ENCODE data around the gene TFAP2E. TPM values are rescaled to one million over a fixed set of nuclear protein-coding genes. Genes with fewer than 3 reads are reported as not detected.

TFAP2E gene
- total RNA-seq, 1 experiment from 2014 or later = 0.40 TPM

DNA sequence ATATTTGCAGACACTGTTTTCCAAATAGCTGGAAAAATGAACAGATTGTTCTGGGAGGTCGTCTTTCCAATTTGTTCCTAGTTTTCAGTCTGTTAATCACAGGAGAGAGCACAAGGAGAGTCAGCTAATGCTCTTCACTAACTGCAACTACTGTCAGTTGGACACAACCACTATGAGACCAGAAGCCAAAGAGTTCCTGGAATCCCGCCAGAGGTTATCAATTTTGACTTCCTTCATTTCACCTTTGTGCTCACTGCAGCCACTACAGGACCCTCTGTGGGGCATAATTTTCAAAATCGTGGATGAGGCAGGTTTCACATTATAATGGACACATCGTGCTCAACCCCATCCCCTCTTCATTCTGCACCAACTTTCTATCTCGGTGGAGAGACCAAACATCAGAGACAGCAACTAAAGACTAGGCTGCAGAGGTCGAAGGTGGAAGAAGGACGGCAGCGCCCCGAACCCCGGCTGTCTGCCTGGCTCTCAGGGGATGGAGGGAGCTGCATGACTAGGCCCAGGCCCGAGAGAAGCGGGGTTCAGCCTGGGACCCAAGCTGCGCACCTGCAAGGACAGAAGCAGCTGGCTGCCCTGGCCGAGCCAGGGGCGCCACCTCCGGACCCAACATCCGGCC, 16.5 kb upstream of the TFAP2E start:
- no peak for DNase-seq (ENCODE audit: extremely low read depth, low read depth)

GRCh38 chr1:35557118-35557610, 15.9 kb upstream of the TFAP2E start, which contains the start of gene KIAA0319L:
Gene KIAA0319L (minus strand): TSS chr1:35557403. CDS start chr1:35554491, 2,912 bp downstream.
- DNase-seq (ENCODE audit: extremely low read depth, low read depth) = peak; percentile 65

- peak; percentile 93 for DNase-seq (ENCODE audit: extremely low read depth, low read depth)
Measured at GRCh38 chr1:35557611-35558373, 15.3 kb upstream of the TFAP2E start, which contains the start of gene NCDN. Gene NCDN (plus strand): TSS chr1:35557799. CDS start chr1:35558191, 392 bp downstream.

- DNase-seq (ENCODE audit: extremely low read depth, low read depth) = no peak
Measured at GRCh38 chr1:35558374-35559316, 14.5 kb upstream of the TFAP2E start.

GRCh38 chr1:35559317-35559944, 13.7 kb upstream of the TFAP2E start:
- no peak for DNase-seq (ENCODE audit: extremely low read depth, low read depth)

GRCh38 chr1:35560256-35561225, 12.6 kb upstream of the TFAP2E start:
- no peak for DNase-seq (ENCODE audit: extremely low read depth, low read depth)

GRCh38 chr1:35561297-35561971, 11.7 kb upstream of the TFAP2E start:
- DNase-seq (ENCODE audit: extremely low read depth, low read depth) = no peak

DNA sequence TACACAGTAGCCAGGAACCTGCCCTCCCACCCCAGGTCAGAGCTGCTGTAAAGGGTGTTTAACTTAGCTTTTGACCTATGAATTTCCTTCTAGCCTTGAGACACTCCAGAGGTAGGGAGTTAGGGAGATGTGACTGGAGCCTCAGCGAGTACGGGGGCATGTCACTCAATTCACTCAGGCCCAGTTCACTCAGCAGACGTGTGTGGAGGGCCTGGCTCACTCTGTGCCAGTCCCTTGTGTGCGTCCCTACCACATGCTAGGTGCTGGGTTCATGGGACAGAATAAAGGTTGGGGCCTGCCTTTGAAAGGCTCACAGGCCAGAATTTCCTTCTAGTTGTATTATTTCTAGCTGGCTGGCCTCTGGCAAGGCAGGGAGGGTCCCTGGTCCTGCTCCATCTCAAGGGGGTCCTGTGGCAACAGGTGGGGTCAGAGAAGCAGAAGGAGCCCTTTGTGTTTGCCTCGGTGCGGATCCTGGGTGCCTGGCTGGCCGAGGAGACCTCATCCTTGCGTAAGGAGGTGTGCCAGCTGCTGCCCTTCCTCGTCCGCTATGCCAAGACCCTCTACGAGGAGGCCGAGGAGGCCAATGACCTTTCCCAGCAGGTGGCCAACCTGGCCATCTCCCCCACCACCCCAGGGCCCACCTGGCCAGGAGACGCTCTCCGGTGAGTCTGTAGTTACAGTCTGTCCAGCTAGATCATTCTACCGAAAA, 11.0 kb upstream of the TFAP2E start:
- no peak for DNase-seq (ENCODE audit: extremely low read depth, low read depth)

GRCh38 chr1:35563166-35563565, 9.9 kb upstream of the TFAP2E start:
- DNase-seq (ENCODE audit: extremely low read depth, low read depth) = no peak

DNA sequence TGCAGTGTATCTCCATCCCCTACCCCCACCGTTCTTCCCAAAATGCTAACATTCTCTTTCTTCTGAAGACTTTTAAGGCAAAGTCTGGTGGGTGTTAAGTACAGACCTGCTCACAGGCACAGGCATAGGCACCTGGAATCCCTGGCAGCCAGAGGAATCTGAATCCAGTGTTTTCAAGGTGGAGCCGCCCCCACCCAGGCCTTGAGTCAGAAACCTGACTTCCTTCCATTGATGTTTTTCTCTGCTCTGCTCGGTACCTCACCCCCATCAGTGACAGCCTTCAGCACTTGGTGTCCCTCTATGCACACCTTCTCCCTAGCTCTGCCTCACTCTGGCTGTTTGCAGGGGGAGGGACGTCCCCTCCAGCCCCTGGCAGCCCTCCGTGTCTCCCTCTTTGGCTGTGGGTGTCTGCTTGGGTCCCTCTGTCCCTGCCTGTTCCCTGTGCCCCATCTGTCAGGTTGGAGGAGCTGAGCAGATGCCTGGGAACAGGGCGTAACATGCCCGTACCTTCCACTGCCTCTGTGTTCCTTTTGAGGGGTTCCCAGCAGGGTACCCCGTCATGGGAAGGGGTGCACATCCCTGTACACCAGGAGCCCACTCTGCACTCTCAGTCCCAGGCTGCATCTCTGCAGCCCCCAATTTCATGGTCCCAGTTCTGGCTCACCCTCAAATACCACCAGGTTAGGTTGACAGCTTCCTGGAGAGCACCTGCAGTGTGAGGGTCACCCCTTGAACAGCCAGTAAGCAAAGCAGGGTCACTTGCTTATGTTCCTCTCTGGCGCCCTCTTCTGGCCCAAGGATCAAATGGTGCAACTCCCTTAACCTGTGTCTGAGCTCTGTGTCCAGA, 8.9 kb upstream of the TFAP2E start:
- DNase-seq (ENCODE audit: extremely low read depth, low read depth) = peak; percentile 68

GRCh38 chr1:35564884-35565741, 8.0 kb upstream of the TFAP2E start:
- no peak for DNase-seq (ENCODE audit: extremely low read depth, low read depth)

GRCh38 chr1:35565742-35566133, 7.4 kb upstream of the TFAP2E start:
- DNase-seq (ENCODE audit: extremely low read depth, low read depth) = no peak

- DNase-seq (ENCODE audit: extremely low read depth, low read depth) = no peak
Measured at GRCh38 chr1:35567947-35568558, 5.1 kb upstream of the TFAP2E start.

GRCh38 chr1:35568975-35569395, 4.1 kb upstream of the TFAP2E start:
- DNase-seq (ENCODE audit: extremely low read depth, low read depth) = peak; percentile 51

DNA sequence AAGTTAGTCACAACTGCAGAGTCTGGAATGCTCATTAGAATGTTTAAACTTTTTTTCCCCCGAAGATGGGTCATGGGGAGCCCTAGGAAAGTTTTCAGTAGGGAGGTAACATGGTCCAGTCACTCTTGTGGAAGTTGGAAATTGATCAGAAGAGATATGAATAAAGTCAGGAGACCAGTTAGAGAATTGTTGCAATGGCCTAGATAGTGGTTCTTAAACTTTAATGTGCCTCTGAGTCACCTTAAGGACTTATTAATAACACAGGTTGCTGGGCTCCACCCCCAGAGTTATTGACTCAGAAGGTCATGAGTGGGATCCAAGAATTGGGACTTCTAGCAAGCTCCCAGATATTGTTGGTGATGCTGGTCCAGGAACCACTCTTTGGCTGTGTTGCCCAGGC, 3.2 kb upstream of the TFAP2E start:
- no peak for DNase-seq (ENCODE audit: extremely low read depth, low read depth)

Data from NCI-H460 (cell line).